Measurements from ENCODE around the gene NAV2.
A peak's percentile ranks its signal among the peaks of the same experiment; 100 is the strongest.
"Not testable (repeated sequence)": the region's sequence is repeated elsewhere in the genome, so short reads cannot be mapped to it uniquely, and the experiment has no call there.

The NAV2 gene

DNA sequence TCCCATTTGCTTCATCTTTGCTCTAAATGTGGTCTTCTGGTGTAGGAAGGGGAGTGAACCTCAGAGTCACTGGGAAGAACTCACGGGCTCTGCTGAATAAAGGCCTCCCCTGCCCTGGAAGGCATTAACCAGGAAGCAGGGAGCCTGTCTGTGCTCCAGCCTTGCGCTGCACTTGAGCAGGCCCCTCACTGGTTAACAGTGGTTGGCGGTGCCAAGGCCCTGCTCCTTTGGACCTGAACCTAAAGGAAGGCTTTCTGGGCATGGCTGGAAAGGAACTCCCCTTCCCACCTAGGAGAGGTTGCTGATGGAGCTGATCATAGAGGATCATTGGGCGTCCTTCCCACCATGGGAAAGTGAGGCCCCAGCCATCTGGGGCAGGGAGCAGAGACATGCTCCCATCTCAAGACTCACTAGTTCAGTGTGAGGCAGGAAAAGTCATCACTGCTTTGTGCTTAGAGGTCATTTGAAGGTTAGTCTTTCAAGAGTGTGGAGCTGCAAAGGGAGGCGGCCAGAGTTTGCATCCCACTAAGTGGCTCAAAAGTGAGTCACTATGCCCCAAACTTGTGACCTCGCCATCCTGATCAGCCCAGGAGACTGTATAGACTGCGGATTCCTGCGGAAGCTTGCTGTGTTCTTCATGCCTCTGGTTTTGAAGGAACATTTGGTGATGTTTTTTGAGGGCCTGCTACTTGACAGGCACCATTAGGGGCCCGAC, 397.3 kb downstream of the NAV2 start:
- DNase-seq: no peak

DNA sequence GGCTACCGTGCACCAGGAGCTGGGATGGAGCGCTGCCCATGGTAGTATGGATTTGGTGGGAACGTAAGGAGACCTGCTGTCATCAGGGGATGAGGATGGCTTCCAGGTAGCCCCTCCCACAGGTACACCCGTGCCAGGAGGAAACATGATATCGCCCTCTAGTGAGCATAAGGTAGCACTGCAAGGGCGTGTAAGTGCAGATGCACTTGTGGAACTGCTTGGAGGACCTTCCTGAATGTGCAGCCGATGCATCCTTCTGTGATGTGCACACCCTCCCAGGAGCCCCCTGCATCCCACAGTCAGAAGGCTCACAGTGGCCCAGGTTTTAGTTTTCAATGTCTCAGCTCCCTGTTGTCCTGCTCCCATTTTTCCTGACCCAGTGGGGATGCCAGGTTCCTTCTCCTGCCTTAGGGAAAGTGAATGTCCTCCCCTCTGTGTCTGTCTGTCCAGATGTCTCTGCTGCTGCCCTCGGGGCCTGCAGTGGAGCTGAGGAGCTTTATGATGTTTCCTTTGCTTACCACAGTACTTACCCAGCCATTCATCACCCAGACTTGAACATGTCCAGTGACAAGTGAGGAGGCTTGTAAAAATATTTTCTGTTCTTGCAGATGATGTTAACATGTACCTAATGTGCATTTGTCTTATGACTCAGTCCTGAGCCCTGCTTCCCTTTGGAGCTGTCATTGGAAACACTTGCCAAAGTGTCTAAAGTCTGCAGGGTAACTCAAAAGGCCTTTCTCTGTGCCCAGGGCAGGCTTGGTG, 398.5 kb downstream of the NAV2 start:
- DNase-seq: peak; percentile 56

DNA sequence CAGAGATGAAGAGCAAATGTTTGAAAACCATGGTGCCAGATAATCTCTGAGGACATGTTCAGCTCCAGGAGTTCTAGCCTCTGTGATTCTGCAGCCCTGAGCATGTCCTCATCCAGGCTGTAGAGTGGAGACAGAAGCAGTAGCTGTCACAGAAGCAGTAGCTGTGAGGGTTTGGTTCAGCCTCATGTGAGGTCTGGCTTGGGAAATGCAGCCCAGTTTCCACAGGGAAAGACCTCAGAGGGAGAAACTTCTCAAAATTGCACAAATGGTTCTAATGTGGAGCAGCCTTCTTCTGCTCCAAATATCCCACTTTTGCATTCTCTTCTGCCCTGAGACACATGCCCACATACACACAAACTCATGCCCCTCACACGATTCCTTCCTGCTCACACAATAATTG, 399.2 kb downstream of the NAV2 start:
- no peak for DNase-seq

DNA sequence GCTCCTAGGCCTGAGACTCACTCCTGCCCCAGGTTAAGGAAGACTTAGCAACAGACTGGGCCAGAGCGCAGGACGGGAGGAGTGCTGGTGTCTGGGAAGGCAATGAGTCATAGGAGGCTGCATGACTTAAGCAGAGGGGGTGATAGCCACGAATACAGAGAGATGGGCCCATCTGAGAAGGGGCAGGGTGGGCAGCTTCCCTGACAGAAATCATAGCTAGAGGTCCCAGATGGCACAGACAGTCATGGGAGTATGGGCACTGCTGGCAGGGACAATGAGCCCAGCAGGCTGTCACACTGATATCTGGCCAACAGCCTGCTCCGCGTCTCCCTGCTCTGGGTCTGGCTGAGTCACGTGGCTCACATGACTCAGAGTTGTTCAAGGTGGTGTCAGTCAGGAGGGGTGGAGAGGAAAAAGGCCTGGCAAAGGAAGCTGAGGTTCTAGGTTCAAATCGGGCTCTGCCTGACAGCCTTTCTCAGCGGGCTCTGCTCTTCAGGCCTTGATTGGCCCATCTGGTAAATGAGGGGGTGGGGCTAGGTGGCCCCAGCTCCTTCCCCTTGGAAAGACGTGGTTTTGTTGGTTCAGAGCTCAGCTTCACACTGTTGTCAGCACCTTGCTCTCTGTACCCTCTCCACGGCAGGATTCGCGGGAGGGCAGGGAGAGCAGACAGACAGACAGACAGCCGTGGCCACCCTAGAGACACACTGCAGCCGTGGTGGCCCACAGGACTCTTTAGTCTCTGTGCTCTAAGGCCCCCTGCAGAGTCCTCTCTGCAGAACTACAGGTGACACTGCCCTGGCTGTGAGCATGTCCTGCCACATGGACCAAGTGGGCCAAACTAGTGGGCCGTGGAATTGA, 399.9 kb downstream of the NAV2 start:
- DNase-seq: no peak

DNA sequence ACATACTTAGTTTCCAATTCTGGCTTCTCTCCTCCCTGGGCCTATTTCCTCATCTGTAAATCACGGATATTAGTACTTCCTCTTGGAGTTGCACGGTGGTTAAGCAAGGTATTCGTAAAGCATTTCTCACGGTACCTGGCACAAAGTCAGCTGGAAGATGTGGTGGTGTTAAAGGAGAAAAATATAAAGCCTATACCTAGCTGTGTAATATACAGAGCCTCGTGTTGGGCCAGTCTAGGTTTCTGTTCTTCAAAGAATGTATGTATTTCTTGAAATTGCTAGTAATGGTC, 400.5 kb downstream of the NAV2 start:
- no peak for DNase-seq

DNA sequence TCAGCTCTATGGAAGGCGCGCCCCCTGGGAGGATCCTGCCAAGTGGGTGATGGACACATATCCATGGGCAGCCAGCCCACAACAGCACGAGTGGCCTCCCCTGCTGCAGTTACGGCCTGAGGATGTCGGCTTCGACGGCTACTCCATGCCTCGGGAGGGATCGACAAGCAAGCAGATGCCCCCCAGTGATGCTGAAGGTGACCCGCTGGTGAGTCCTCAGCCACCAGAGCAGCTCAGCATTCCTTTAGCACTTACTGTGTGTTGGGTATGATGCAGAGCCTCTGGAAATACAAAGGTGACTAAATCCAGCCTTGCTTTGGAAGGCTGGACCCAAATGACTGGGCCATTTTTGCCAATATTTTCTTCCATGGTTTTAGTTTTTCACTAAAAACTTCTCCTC, 402.0 kb downstream of the NAV2 start:
- no peak for DNase-seq

DNA sequence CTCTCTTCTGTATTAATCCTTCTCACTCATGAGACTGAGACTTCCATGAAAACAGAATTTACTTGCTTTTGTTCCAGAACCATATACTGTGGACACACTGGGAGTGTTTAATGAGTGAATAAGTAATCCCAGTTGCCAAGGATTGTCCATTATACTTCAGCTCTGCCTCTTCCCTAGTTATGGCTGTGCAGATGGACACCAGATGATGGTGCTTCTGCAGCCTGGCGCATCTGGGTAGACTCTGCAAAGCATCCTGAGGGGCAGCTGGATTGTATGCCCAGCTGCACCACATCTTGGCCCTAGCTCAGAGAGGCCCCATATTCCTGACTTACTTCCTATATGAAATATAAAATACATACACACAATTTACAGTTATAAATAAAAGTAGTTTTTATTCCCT, 404.2 kb downstream of the NAV2 start:
- no peak for DNase-seq

DNA sequence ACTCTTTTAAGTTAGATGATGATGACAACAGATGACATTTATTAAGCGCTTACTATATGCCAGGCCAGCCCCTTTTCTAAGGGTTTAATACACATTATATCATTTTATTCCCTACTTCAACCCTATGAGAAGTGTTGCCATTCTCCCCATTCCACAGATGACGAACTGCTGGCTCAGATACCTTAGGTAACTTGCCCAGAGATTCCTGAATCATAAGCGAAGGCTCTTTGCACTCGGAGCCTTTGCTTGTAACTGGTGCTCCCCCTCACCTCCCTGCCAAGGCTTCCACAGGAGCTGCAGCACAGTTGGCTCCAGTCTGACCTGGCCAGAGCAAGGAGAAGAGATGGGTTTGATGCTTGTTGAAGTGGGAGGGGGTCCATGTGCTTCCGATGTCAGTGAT, 404.7 kb downstream of the NAV2 start:
- DNase-seq: no peak

DNA sequence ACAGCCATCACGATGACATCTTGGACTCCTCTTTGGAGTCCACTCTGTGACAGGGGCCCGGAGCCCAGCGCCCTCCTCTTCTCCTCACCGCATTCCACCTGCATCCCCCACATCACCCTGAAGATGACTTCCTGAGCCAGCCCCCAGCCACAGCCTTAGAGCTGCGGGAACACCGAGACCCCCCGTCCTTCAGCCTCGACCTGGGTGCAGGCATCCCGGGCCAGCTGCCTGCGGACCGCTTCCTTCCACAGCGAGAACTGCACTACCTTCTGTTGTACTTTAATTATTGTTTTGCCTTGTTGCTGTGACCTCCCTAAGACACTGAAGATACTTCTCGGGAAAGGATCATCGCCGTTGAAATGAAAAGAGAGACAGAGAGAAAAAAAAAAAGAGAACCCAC, 405.6 kb downstream of the NAV2 start:
- DNase-seq: no peak

DNA sequence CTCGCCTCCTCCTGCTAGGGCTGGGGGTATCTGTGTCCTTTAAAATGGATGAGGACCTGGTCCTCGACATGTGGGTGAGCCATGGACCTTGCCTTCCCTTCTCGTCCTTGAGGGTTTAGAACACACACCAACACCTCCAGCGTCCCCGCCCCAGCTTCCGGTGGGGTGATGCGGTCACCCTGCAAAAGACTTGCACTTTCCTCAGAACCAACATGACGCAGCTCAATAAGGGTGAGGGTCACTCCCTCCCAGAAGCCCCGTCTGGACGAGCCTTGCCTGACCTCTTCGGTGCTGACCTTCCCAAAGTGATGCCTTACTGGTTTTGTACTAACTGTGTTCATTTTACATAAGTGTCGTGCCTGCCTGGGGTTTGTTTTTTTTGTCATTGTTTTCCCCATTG, 406.7 kb downstream of the NAV2 start:
- no peak for DNase-seq

DNA sequence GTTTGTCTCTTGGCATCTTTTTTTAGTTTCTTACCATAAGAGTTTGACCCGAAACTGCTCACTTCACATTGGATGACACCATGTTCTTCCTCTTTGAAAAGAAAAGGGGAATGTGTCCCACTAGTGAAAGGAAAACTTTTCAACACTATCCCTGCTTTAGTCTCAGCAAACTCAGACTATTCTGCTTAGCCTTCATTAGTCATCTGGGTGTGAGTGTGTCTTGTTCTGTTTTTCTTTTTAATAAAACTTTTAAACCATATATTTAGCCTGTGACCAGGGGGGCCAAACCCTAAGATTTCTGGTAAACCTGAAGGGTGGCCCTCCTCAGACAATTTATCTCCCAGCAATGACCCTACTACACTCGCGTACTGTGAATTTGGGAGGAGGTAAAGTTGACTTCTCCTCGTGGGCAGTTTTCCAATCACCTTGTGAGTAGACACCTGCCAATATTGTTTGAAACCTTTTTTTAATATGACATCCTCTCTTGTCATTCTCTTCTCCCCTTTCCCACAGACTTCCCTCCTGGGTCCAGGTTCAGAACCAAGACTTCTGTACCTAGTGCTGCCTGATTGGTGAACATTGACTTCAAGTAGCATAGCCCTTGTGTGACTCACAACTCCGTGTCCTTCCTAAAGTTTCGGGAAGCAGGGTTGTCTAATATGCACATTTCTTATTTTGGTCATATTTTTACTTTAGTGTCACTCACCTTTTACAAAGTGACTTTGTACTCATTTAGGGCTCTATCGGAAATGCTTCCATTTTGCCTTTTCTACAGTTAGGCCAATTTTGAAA, 407.7 kb downstream of the NAV2 start:
- DNase-seq: no peak

DNA sequence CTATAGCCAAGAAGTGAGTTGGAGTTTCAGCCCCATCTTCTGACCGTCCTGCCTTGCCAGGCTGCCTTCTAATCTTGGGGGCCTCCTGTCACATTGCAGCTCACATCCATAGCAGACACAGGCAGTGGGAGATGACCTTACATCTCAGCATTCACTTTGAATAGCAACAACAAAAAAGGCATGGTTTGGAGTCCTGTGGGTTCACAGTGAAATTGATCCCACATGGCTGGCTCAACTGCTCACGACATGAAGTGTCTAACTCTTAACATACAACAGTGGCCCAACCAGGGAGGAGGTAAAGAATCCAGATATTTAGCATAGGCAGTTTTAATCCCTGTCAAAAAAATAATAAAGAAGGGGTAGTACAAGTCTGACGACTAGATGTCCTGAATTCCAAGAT, 409.5 kb downstream of the NAV2 start:
- DNase-seq: no peak

DNA sequence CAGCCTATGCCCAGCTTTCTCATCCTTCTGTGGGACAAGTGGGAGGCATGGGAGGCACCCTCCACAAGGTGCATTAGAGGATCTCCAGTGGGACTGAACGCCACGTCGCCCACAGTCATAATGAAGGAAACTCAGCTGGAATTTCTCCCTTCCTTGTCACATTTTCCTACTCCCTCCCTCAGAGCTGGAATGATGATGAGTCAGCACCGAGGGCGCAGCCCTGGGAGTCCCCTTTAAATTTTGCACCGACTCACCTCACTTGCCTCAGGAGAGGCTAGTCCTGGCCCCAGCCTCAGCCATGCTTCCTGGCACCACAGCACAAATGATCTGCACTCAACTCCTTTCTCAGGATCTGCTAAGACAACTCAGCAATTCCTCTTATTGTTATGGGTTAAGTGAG, 413.3 kb downstream of the NAV2 start:
- no peak for DNase-seq

DNA sequence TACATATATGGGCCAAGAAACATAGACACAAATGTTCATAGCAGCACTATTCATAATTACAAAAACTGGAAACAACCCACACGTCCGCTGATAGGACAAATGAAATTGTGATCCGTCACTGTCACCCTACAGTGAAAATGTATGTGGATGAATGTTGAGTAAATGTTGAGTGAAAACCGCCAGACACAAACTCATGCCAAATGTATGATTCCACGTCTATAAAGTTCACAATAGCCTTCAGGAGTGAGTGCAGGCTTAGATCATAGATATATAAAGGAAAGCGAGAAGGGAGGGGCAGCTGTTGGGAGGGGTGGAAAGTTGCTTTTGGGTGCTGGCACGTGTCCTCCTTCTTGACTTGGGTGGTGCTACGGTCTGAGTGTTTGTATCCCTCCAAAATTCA, 414.1 kb downstream of the NAV2 start:
- DNase-seq: no peak

DNA sequence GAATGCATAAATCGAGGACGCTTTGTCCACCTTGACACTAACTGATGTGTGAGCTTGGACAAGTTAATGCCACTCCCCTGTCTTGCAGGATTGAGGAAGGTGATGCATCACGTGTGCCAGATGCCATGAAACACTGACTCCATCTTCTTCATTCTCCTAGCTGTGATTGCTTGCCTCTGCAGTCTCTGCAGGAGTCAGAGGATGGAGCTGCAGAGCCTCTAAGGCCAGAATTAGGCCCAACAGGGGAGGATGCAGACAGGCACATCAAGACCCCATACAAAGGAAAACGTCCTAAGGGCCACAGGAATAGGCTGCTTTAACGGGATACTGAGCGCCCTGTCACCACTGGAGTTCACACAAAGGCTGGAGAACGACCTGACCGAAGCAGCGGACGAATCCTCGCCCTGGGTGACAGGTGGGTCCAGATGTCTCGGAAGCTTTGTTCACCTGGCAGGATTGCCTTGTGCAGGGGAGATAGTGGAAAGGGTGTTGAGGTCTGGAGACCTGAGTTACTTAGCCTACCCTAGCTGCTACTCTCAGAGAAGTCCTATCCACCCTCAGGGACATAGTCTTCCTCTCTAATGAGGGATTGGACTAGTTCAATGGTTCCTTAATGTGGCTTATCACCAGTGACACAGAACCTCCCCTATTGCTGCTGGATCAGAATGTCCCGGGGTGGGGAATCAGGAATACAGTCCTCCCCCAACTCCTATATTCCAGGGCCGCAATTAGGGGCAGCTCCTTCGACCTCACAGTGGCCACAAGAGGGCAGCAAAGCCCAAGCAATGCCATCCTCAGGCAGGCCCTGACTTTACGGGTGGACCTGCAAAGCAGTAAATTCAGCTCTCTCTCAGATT, 415.3 kb downstream of the NAV2 start:
- peak; percentile 71 for DNase-seq

DNA sequence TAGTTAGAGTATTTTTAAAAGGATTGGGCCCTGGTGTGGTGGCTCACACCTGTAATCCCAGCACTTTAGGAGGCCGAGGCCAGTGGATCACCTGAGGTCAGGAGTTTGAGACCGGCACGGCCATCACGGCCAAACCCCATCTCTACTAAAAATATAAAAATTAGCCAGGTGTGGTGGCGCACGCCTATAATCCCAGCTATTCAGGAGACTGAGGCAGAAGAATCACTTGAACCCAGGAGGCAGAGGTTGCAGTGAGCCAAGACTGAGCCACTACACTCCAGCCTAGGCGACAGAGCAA, 415.8 kb downstream of the NAV2 start:
- DNase-seq: not testable (repeated sequence)

DNA sequence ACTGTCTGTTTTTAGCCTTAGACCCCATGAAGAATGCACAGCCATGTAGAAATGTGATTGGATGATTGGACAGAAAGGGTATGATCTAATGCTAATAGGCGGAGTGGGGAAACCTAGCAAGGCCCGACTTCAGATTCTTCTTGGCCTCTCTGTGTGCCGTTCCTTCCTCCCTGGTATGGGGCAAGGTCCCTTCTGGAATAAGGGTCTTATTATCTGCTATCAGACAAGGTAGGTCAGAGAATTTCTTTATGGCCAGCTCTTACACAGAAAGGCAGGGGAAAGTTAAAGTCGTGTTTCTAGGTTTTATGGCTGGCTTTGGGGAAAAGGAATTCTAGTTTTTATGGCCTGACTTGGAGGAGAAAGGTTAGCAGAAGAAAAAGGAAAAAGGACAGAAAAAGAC, 417.0 kb downstream of the NAV2 start:
- DNase-seq: no peak

DNA sequence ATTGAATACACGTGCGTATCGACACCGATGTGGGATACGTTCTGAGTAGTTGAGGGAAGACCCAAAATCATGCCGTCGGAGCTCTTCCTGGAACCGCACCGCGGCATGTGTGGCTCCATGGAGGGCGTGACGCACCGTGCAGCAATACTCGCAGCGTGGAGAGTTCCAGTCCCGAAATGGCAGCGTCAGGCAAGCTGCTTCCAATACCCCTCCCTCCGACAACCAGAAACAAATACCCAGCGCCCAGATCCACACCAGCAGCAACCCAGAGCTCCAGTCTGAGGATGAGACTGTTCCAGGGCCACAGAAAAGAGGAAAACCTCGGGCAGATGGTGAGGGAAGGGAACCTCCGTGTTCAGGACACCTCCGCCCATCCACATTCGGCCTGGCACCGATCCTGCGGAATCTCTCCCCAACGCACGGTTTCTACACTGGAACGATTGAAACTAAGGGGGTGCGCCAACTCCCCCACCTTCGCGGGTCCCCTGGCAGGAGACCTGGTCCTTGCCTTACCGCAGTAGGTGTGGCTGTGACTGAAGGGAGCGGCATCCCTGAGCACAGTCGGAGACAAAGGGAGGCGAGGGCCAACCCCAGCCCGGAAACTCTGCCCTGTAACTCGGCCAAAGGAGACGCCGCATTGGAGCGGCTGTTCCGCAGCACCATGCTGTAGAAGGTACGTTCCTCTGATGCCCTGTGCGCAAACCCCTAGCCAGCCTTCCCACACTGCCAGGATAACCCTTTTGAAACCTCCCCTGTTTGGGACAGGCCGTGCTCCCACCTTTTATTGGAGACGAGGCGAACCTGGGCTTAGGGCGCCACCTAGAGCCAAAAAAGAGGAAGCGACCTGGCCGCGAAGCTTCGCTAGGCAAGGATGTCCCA, 419.4 kb downstream of the NAV2 start:
- DNase-seq: peak; percentile 51

DNA sequence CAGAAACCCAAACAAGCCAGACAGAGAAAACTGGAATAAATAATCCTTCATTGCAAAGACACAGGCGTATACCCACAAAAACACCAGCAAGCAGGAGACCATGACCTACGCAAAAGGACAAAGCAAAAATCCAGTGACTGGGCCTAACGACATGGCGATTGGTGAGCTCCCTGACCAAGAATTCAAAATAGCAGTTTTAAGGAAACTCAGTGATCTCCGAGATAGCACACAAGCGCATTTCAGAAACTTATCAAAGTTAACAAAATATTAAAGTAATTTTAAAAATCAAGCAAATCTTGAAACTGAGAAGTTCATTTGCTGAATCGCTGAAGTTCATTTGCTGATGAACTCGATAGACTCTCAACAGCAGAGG, 420.0 kb downstream of the NAV2 start:
- no peak for DNase-seq

DNA sequence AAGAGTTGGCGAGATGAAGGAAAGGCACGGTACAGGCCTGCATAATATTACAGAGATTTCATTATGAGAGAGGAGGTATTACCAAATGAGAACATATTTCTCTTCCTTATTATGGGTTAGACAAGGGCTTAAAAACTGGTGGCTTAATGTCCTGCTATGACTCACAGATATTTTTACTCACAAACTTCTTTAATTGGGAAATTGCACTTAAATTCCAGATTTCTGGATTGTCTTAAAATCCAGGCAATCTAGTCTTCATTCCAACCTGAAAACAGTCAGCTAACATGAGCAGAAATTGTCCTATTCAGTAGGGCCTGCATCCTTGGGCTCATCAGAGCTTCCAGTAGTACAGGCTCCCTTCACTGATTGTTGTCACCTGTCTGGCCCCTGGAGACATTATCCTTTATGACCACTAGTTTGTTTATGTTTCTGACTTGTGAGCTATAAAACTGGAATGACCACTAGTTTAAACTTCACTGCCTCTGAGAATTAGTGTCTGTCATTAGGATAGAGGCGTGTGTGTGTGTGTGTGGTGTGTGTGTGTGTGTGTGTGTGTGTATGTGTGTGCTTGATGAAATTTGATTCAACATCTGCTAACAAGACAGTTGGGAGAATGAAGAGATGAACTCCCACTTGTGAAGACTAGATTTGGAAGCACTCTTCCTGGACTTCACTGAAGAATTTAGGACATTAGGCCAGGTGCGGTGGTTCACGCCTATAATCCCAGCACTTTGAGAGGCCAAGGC, 422.5 kb downstream of the NAV2 start:
- DNase-seq: no peak

DNA sequence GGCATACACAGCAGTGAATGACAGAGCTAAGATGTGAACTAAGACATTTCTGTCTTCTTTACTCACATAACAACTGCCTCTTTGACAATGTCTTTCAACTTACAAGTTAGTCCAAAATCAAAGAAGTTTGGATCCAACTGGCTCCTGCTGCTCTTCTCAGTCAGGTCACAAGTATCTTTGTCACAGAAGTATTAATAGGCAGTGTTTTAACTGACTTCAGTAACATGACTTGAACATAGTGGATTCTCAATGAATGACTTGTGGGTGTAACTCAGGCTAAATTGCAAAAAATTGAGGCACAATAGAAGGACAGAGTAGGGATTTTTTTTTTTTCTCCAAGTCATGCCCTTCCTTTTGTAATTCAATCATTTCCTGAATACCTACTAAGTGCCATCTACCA, 425.0 kb downstream of the NAV2 start:
- DNase-seq: no peak

Data from CD4-positive, alpha-beta T cell treated with Interleukin-17A for 1 hour (primary cell).